WTC11 (cell line): ENCODE results near the gene PHKA2. TPM values are rescaled to one million over a fixed set of nuclear protein-coding genes. Genes with fewer than 3 reads are reported as not detected.

ENCODE experiments used
- ATAC-seq: fragments of 200-7000 bp; cut with Tn5 transposase; 2 replicates; pipeline ENCODE4 v1.10.0; 2021; ENCODE audit warnings: mild to moderate bottlenecking, moderate library complexity
- CTCF ChIA-PET: fragments of 300-600 bp; sonication (Branson Sonifier 250); formaldehyde crosslinking; loops from one replicate; lab custom pipeline; 2021; ENCODE audit warnings: antibody characterized with exemption; lab: Charles Lee
- POLR2A ChIA-PET: fragments of 350-600 bp; sonication (Branson Sonifier 250); formaldehyde crosslinking; loops from one replicate; lab custom pipeline; 2021; ENCODE audit warnings: antibody characterized with exemption; lab: Charles Lee
- DNase-seq: peaks from one replicate; pipeline ENCODE4 v3.0.0; 2021; ENCODE audit warnings: low spot score
- H3K27ac Mint-ChIP-seq: 2 replicates; pipeline ENCODE4 v1.8.0; 2021; ENCODE audit warnings: mixed read lengths
- H3K27me3 Mint-ChIP-seq: 2 replicates; pipeline ENCODE4 v1.8.0; 2021; ENCODE audit warnings: low read depth, mild to moderate bottlenecking, moderate library complexity, mixed read lengths
- H3K36me3 Mint-ChIP-seq: 2 replicates; pipeline ENCODE4 v1.8.0; 2021; ENCODE audit warnings: mixed read lengths
- H3K4me1 Mint-ChIP-seq: 2 replicates; pipeline ENCODE4 v1.8.0; 2022; ENCODE audit warnings: mixed read lengths
- H3K4me3 Mint-ChIP-seq: 2 replicates; pipeline ENCODE4 v1.8.0; 2021; ENCODE audit warnings: mild to moderate bottlenecking, moderate library complexity, mixed read lengths
- H3K9me3 Mint-ChIP-seq: 2 replicates; pipeline ENCODE4 v1.8.0; 2021; ENCODE audit warnings: mixed read lengths
- AR ChIP-seq: fragments of 250-450 bp; sonication (Bioruptor Pico); IDR thresholded peaks from 2 replicates; pipeline ENCODE4 v1.9.0; 2021; ENCODE audit warnings: mild to moderate bottlenecking
- CDX4 ChIP-seq: fragments of 250-450 bp; sonication (Bioruptor Pico); IDR thresholded peaks from 2 replicates; pipeline ENCODE4 v1.9.0; 2021; ENCODE audit warnings: moderate library complexity, mild to moderate bottlenecking, inconsistent platforms, borderline replicate concordance
- CREM ChIP-seq: sonication (generic); formaldehyde crosslinking; IDR thresholded peaks from 2 replicates; pipeline ENCODE4 v1.8.1; 2022; ENCODE audit warnings: mild to moderate bottlenecking, missing genetic modification reagents, moderate library complexity
- E2F1 ChIP-seq: sonication (generic); formaldehyde crosslinking; IDR thresholded peaks from 2 replicates; pipeline ENCODE4 v1.8.0; 2022; ENCODE audit warnings: mild to moderate bottlenecking, missing genetic modification reagents
- E2F4 ChIP-seq: sonication (generic); formaldehyde crosslinking; IDR thresholded peaks from 2 replicates; pipeline ENCODE4 v1.8.1; 2022; ENCODE audit warnings: low read depth, mild to moderate bottlenecking, moderate library complexity, missing genetic modification reagents, borderline replicate concordance
- ETV6 ChIP-seq: sonication (generic); formaldehyde crosslinking; IDR thresholded peaks from 2 replicates; pipeline ENCODE4 v1.8.1; 2022; ENCODE audit warnings: mild to moderate bottlenecking, missing genetic modification reagents
- FOXK1 ChIP-seq: sonication (generic); formaldehyde crosslinking; IDR thresholded peaks from 2 replicates; pipeline ENCODE4 v1.8.0; 2022; ENCODE audit warnings: mild to moderate bottlenecking, moderate library complexity, missing genetic modification reagents
- FOXP1 ChIP-seq: sonication (generic); formaldehyde crosslinking; IDR thresholded peaks from 2 replicates; pipeline ENCODE4 v1.8.0; 2022; ENCODE audit warnings: missing genetic modification reagents, mild to moderate bottlenecking, moderate library complexity, borderline replicate concordance
- GABPB1 ChIP-seq: sonication (generic); formaldehyde crosslinking; IDR thresholded peaks from 2 replicates; pipeline ENCODE4 v1.8.1; 2023; ENCODE audit warnings: mild to moderate bottlenecking, missing genetic modification reagents
- GTF2I ChIP-seq: fragments of 250-450 bp; sonication (Bioruptor Pico); conservative IDR thresholded peaks from 2 replicates; pipeline ENCODE4 v1.4.0; 2021; ENCODE audit warnings: mild to moderate bottlenecking
- JAZF1 ChIP-seq: fragments of 250-450 bp; sonication (Bioruptor Pico); IDR thresholded peaks from 2 replicates; pipeline ENCODE4 v1.9.0; 2021; ENCODE audit warnings: moderate library complexity, mild to moderate bottlenecking, inconsistent platforms
- KAT7 ChIP-seq: sonication (generic); formaldehyde crosslinking; IDR thresholded peaks from 2 replicates; pipeline ENCODE4 v1.8.1; 2023; ENCODE audit warnings: missing genetic modification reagents, mild to moderate bottlenecking, borderline replicate concordance
- NFYB ChIP-seq: sonication (generic); formaldehyde crosslinking; conservative IDR thresholded peaks from 2 replicates; pipeline ENCODE4 v1.8.0; 2022; ENCODE audit warnings: low read depth, missing genetic modification reagents
- USF2 ChIP-seq: sonication (generic); formaldehyde crosslinking; IDR thresholded peaks from 2 replicates; pipeline ENCODE4 v1.8.1; 2023; ENCODE audit warnings: mild to moderate bottlenecking, missing genetic modification reagents, moderate library complexity
- ZNF138 ChIP-seq: sonication (generic); formaldehyde crosslinking; conservative IDR thresholded peaks from 2 replicates; pipeline ENCODE4 v1.8.1; 2022; ENCODE audit warnings: mild to moderate bottlenecking, moderate library complexity, missing genetic modification reagents
- ZNF232 ChIP-seq: sonication (generic); formaldehyde crosslinking; IDR thresholded peaks from 2 replicates; pipeline ENCODE4 v1.8.0; 2022; ENCODE audit warnings: mild to moderate bottlenecking, missing genetic modification reagents
- ZNF263 ChIP-seq: sonication (generic); formaldehyde crosslinking; IDR thresholded peaks from 2 replicates; pipeline ENCODE4 v1.8.1; 2022; ENCODE audit warnings: low read depth, mild to moderate bottlenecking, moderate library complexity, missing genetic modification reagents
- ZNF396 ChIP-seq: fragments of 250-450 bp; sonication (Bioruptor Pico); IDR thresholded peaks from 2 replicates; pipeline ENCODE4 v1.8.0; 2021; ENCODE audit warnings: mild to moderate bottlenecking, moderate library complexity, borderline replicate concordance
- total RNA-seq: library from RNA; stranded (reverse); gene quantifications from 3 replicates; pipeline ENCODE4 v1.2.3, GENCODE V29; 2021
- TF ChIP-seq, protein P1 (sequence below): sonication (generic); formaldehyde crosslinking; IDR thresholded peaks from 2 replicates; pipeline ENCODE4 v1.8.0; 2022; ENCODE audit warnings: missing genetic modification reagents
- TF ChIP-seq, protein P2 (sequence below): fragments of 250-450 bp; sonication (Bioruptor Pico); IDR thresholded peaks from 2 replicates; pipeline ENCODE4 v1.8.0; 2021; ENCODE audit warnings: mild to moderate bottlenecking
- TF ChIP-seq, protein P3 (sequence below): sonication (generic); formaldehyde crosslinking; IDR thresholded peaks from 2 replicates; pipeline ENCODE4 v1.8.0; 2023; ENCODE audit warnings: missing genetic modification reagents

PHKA2 gene
- total RNA-seq, 1 experiment from 2014 or later, result 23.8 TPM

- TF ChIP-seq, protein P1, sequence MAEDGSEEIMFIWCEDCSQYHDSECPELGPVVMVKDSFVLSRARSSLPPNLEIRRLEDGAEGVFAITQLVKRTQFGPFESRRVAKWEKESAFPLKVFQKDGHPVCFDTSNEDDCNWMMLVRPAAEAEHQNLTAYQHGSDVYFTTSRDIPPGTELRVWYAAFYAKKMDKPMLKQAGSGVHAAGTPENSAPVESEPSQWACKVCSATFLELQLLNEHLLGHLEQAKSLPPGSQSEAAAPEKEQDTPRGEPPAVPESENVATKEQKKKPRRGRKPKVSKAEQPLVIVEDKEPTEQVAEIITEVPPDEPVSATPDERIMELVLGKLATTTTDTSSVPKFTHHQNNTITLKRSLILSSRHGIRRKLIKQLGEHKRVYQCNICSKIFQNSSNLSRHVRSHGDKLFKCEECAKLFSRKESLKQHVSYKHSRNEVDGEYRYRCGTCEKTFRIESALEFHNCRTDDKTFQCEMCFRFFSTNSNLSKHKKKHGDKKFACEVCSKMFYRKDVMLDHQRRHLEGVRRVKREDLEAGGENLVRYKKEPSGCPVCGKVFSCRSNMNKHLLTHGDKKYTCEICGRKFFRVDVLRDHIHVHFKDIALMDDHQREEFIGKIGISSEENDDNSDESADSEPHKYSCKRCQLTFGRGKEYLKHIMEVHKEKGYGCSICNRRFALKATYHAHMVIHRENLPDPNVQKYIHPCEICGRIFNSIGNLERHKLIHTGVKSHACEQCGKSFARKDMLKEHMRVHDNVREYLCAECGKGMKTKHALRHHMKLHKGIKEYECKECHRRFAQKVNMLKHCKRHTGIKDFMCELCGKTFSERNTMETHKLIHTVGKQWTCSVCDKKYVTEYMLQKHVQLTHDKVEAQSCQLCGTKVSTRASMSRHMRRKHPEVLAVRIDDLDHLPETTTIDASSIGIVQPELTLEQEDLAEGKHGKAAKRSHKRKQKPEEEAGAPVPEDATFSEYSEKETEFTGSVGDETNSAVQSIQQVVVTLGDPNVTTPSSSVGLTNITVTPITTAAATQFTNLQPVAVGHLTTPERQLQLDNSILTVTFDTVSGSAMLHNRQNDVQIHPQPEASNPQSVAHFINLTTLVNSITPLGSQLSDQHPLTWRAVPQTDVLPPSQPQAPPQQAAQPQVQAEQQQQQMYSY (CRISPR knock-in tag), result no peak
- TF ChIP-seq ETV6 (CRISPR knock-in tag), result no peak
- no peak for TF ChIP-seq KAT7
- no peak for TF ChIP-seq AR
- no peak for TF ChIP-seq ZNF263 (CRISPR knock-in tag)
- no peak for TF ChIP-seq CREM (CRISPR knock-in tag)
- TF ChIP-seq E2F1 (CRISPR knock-in tag), result no peak
- no peak for TF ChIP-seq ZNF138 (CRISPR knock-in tag)
- TF ChIP-seq FOXK1 (CRISPR knock-in tag), result no peak
- TF ChIP-seq, all 79 proteins: peak for 0
Observed at GRCh38 chrX:18873189-18873791, 110.6 kb downstream of the PHKA2 start (continued).

- Mint-ChIP-seq H3K27ac (no peak overlapping the region), H3K4me3 (no peak overlapping the region), H3K9me3 (no peaks in the 10 kb centered on the region), H3K4me1 (no peaks in the 10 kb centered on the region; the same call in 1 of the 2 replicates), H3K36me3 (no peaks in the 10 kb centered on the region), H3K27me3 (no peaks in the 10 kb centered on the region; the same call in 1 of the 2 replicates)
- POLR2A ChIA-PET, result no interaction called here
- DNase-seq (no peak), ATAC-seq (no peak)
- CTCF ChIA-PET, result no interaction called here
- TF ChIP-seq NFYB (no peak), ETV6 (CRISPR knock-in tag) (no peak), JAZF1 (CRISPR knock-in tag) (no peak), GABPB1 (CRISPR knock-in tag) (no peak), USF2 (CRISPR knock-in tag) (no peak), CDX4 (CRISPR knock-in tag) (no peak), ZNF232 (CRISPR knock-in tag) (no peak), FOXP1 (CRISPR knock-in tag) (no peak), ZNF396 (CRISPR knock-in tag) (no peak), GTF2I (CRISPR knock-in tag) (no peak), KAT7 (no peak), E2F4 (no peak)
- TF ChIP-seq, protein P2, sequence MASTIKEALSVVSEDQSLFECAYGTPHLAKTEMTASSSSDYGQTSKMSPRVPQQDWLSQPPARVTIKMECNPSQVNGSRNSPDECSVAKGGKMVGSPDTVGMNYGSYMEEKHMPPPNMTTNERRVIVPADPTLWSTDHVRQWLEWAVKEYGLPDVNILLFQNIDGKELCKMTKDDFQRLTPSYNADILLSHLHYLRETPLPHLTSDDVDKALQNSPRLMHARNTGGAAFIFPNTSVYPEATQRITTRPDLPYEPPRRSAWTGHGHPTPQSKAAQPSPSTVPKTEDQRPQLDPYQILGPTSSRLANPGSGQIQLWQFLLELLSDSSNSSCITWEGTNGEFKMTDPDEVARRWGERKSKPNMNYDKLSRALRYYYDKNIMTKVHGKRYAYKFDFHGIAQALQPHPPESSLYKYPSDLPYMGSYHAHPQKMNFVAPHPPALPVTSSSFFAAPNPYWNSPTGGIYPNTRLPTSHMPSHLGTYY (CRISPR knock-in tag), result no peak
- TF ChIP-seq, protein P3, sequence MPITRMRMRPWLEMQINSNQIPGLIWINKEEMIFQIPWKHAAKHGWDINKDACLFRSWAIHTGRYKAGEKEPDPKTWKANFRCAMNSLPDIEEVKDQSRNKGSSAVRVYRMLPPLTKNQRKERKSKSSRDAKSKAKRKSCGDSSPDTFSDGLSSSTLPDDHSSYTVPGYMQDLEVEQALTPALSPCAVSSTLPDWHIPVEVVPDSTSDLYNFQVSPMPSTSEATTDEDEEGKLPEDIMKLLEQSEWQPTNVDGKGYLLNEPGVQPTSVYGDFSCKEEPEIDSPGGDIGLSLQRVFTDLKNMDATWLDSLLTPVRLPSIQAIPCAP (CRISPR knock-in tag), result no peak
Observed at GRCh38 chrX:18872621-18873020, 111.3 kb downstream of the PHKA2 start.
